Tibial nerve (tissue), 4 donors: ENCODE data around the gene SH3BP4. TPM values are rescaled to one million over a fixed set of nuclear protein-coding genes. Genes with fewer than 3 reads are reported as not detected.

Experiments
- DNase-seq, 2 donors: peaks; one replicate each; pipeline ENCODE4 v3.0.0-alpha.2; 2019; ENCODE audit warnings: low spot score in 2 of 2
- H3K27ac ChIP-seq, 4 donors: fragments of 200-600 bp; sonication (generic) in 3 of 4; one replicate each; pipeline ENCODE4 v1.5.1; 2017 to 2019; ENCODE audit warnings: mild to moderate bottlenecking in 1 of 4
- H3K27me3 ChIP-seq, 2 donors: fragments of 200-600 bp; sonication (generic) in 1 of 2; one replicate each; pipeline versions ENCODE4 v1.5.1 to v1.6.0; 2017 to 2019
- H3K36me3 ChIP-seq, 3 donors: fragments of 200-600 bp; sonication (generic); one replicate each; pipeline ENCODE4 v1.5.1; 2018 to 2019
- H3K4me1 ChIP-seq, 4 donors: fragments of 200-600 bp; sonication (generic) in 3 of 4; one replicate each; pipeline ENCODE4 v1.5.1; 2017 to 2019
- H3K4me3 ChIP-seq, 4 donors: fragments of 200-600 bp; sonication (generic) in 3 of 4; one replicate each; pipeline ENCODE4 v1.5.1; 2017 to 2019; ENCODE audit warnings: mild to moderate bottlenecking in 1 of 4, moderate library complexity in 1 of 4
- H3K9me3 ChIP-seq, 4 donors: fragments of 200-600 bp; sonication (generic) in 3 of 4; one replicate each; pipeline ENCODE4 v1.5.1; 2017 to 2019
- EP300 ChIP-seq, 2 donors: sonication (generic); formaldehyde crosslinking; IDR thresholded peaks; one replicate each; pipeline ENCODE4 v1.6.1; 2017; ENCODE audit warnings: antibody characterized with exemption in 2 of 2, mild to moderate bottlenecking in 1 of 2
- POLR2A ChIP-seq, 2 donors: fragments of 450-650 bp; IDR thresholded peaks; one replicate each; pipeline ENCODE4 v1.6.1; 2017; ENCODE audit warnings: antibody characterized with exemption in 2 of 2, mild to moderate bottlenecking in 2 of 2, moderate library complexity in 2 of 2
- WGBS, 2 donors: methylation state at CpG; one replicate each; pipeline ENCODE4 v1.1.5; 2018; 5-methylcytosine and 5-hydroxymethylcytosine counted together
- total RNA-seq, 4 donors: library from RNA; depleted of rRNA; stranded (reverse); fragments of >200 nt; gene quantifications; one replicate each; pipeline ENCODE4 v1.1.0, GENCODE V29; 2016
- TF ChIP-seq, protein P1 (sequence below), 5 experiments: fragments of 200-600 bp in 3 of 5; fragments of 450-650 bp in 2 of 5; sonication (generic) in 3 of 5; IDR thresholded peaks; one replicate each; pipeline ENCODE4 v1.5.1; 2016 to 2019; ENCODE audit warnings: antibody characterized with exemption in 5 of 5, mild to moderate bottlenecking in 3 of 5, moderate library complexity in 2 of 5

The SH3BP4 gene
- total RNA-seq, 4 donors from 2014 or later: 19.2 to 31.8 (median 24.3) TPM

DNA sequence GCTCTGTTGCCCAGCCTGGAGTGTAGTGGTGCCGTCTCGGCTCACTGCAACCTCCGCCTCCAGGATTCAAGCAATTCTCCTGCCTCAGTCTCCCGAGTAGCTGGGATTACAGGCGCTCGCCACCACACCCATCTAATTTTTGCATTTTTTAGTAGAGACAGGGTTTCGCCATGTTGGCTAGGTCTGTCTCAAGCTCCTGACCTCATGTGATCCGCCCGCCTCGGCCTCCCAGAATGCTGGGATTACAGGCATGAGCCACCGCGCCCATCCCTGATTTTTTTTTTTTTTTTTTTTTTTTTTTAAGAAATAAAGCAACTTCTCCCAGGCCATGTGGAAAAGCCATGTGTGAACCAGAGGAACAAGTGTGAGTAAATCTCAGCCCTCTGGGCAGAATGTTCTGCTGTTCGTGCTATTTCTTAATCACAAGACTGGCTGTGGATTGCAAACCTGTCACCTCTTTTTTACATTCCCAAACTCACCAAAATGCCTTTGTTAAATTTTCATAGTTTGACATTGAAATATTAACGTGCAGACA lies 6.4 kb upstream of the SH3BP4 start:
- Histone ChIP-seq H3K4me3 (no peak overlapping the region), H3K4me1 (no peaks in the 10 kb centered on the region), H3K9me3 (peaks cover 0 to 5% (median 2%) of the 10 kb centered on the region in 4 donors), H3K27me3 (peaks cover 0 to 10% of the 10 kb centered on the region in 2 donors), H3K27ac (no peak overlapping the region), H3K36me3 (no peaks in the 10 kb centered on the region)
- TF ChIP-seq EP300 (IDR thresholded peaks at IDR 0.05): no peak
- TF ChIP-seq, protein P1, sequence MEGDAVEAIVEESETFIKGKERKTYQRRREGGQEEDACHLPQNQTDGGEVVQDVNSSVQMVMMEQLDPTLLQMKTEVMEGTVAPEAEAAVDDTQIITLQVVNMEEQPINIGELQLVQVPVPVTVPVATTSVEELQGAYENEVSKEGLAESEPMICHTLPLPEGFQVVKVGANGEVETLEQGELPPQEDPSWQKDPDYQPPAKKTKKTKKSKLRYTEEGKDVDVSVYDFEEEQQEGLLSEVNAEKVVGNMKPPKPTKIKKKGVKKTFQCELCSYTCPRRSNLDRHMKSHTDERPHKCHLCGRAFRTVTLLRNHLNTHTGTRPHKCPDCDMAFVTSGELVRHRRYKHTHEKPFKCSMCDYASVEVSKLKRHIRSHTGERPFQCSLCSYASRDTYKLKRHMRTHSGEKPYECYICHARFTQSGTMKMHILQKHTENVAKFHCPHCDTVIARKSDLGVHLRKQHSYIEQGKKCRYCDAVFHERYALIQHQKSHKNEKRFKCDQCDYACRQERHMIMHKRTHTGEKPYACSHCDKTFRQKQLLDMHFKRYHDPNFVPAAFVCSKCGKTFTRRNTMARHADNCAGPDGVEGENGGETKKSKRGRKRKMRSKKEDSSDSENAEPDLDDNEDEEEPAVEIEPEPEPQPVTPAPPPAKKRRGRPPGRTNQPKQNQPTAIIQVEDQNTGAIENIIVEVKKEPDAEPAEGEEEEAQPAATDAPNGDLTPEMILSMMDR (IDR thresholded peaks at IDR 0.05): no peak
- no peak for TF ChIP-seq POLR2A (IDR thresholded peaks at IDR 0.05)
- no peak for DNase-seq
- 89% methylated on average over 14 of the region's 14 CpGs for WGBS, 2 donors

DNA sequence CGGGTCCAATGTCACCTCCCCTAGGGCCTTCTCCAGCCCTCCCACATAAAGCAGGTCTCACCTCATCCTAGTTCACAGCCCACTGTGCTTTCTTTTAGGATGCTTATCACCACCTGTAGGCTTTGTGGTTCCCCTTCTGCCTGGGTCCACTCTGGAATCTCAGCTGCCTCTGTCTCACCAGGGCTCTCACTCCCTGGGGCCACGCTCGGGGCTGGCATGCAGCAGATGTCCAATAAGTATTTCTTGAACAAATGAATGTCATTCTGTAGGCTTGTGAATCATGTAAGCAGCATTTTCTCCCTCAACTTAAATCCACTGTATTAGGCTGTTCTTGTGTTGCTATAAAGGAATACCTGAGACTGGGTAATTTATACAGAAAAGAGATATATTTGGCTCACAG lies 4.3 kb upstream of the SH3BP4 start:
- no peak for TF ChIP-seq EP300 (IDR thresholded peaks at IDR 0.05)
- no peak for TF ChIP-seq POLR2A (IDR thresholded peaks at IDR 0.05)
- TF ChIP-seq, protein P1 (IDR thresholded peaks at IDR 0.05): no peak
- Histone ChIP-seq H3K27ac (no peak overlapping the region), H3K27me3 (peaks cover 0 to 16% of the 10 kb centered on the region in 2 donors), H3K4me3 (no peak overlapping the region), H3K9me3 (peaks cover 0 to 5% (median 2%) of the 10 kb centered on the region in 4 donors), H3K4me1 (peaks cover 0 to 13% (median 0%) of the 10 kb centered on the region in 4 donors), H3K36me3 (no peaks in the 10 kb centered on the region)
- WGBS, 2 donors: 84 to 91% methylated on average over 3 of the region's 3 CpGs
- no peak for DNase-seq

DNA sequence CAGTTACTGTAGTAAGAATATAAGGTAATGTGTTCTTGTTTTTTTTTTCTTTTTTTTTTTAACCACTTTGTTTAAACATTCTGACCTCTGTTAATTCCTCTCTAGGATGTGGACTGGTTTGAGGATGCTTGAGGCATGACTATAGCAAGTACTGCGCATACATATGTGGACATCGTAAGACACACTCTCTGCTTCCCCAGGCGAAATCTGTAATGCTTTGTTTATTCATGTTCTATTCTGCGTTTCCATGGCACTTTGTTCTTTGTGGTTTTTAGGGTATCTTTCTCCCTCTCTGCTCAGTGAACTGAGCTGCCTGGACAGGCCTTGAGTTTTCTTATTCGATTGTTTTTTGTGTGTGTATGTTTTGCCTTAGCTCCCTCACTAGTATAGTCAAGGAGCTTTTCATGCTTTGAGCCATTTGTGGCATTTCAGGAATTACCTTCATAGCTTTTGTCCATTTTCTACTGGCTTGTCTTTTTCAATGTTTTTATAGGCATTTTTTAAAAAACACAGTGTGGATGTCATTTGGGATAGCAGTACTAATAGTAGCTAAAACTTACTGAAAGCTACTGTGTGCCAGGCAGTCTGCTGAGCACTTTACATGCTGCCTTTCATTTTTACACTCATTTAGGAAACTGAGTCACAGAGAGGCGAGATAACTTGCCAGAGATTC lies 1.9 kb upstream of the SH3BP4 start:
- H3K27me3 ChIP-seq: peaks cover 0 to 21% of the 10 kb centered on the region in 2 donors
- TF ChIP-seq EP300 (IDR thresholded peaks at IDR 0.05): no peak
- TF ChIP-seq, protein P1 (IDR thresholded peaks at IDR 0.05): no peak
- TF ChIP-seq POLR2A (IDR thresholded peaks at IDR 0.05): no peak
- no peaks in the 10 kb centered on the region for H3K36me3 ChIP-seq
- WGBS, 2 donors: 60 to 66% methylated on average over 6 of the region's 6 CpGs
- H3K9me3 ChIP-seq: no peaks in the 10 kb centered on the region
- H3K27ac ChIP-seq: no peak overlapping the region
- peaks cover 0 to 37% (median 5%) of the 10 kb centered on the region in 4 donors for H3K4me1 ChIP-seq
- no peak for DNase-seq
- H3K4me3 ChIP-seq: no peak overlapping the region

DNA sequence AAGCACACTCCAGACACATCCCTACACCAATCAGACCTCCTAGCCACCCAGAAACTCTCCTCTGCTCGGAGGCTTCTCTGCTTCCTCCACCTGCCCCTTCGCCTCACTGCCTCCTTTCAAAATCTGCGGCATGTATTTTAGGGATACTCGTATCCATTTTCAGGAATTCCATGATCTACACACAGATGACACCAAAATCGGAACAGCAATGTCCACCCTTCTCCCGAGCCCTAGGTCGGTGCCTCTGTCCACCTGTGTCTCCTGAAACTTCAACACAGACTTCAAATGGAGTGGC lies 1.4 kb upstream of the SH3BP4 start:
- no peaks in the 10 kb centered on the region for H3K9me3 ChIP-seq
- no peak overlapping the region for H3K4me3 ChIP-seq
- no peak overlapping the region for H3K27ac ChIP-seq
- DNase-seq: no peak
- no peaks in the 10 kb centered on the region for H3K36me3 ChIP-seq
- TF ChIP-seq, protein P1 (IDR thresholded peaks at IDR 0.05): no peak
- no peak for TF ChIP-seq POLR2A (IDR thresholded peaks at IDR 0.05)
- TF ChIP-seq EP300 (IDR thresholded peaks at IDR 0.05): no peak
- peaks cover 0 to 42% (median 6%) of the 10 kb centered on the region in 4 donors for H3K4me1 ChIP-seq
- 71 to 86% methylated on average over 7 of the region's 7 CpGs for WGBS, 2 donors
- peaks cover 0 to 21% of the 10 kb centered on the region in 2 donors for H3K27me3 ChIP-seq
